PC-3 (cell line): ENCODE results near the gene ITPR3.

Source experiments
- CTCF ChIP-seq: fragments of 300-600 bp; sonication (generic); conservative IDR thresholded peaks from 2 replicates; pipeline ENCODE4 v1.5.1; 2017; ENCODE audit warnings: antibody characterized with exemption, low read depth, mild to moderate bottlenecking, low read length
- EZH2 ChIP-seq: fragments of 300-600 bp; sonication (generic); IDR thresholded peaks from one replicate; pipeline ENCODE4 v1.6.1; 2017; ENCODE audit warnings: antibody characterized with exemption, mild to moderate bottlenecking, low read length; ENCODE audit not compliant: unreplicated experiment
- EZH2phosphoT487 ChIP-seq: fragments of 300-600 bp; sonication (generic); IDR thresholded peaks from 2 replicates; pipeline ENCODE4 v1.6.1; 2018; ENCODE audit warnings: mild to moderate bottlenecking, antibody characterized with exemption, low read length, borderline replicate concordance

DNA sequence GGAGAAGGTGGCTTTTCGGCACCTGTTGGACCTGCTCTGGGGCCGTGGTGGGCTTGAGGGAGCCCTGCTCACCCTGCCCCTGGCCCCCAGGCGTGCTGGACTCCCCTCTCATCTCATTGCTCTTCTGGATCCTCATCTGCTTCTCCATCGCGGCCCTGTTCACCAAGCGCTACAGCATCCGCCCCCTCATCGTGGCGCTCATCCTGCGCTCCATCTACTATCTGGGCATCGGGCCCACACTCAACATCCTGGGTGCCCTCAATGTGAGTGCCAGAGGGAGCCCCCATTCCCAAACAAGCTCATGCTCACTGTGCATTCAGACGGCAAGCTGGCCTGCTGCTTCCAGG, 68.0 kb downstream of the ITPR3 start:
- no peak for TF ChIP-seq CTCF
- no peak for TF ChIP-seq EZH2
- no peak for TF ChIP-seq EZH2phosphoT487
